Thyroid gland (tissue), 4 donors: ENCODE results near the gene LCN12. TPM values are rescaled to one million over a fixed set of nuclear protein-coding genes. Genes with fewer than 3 reads are reported as not detected.

Source experiments
- DNase-seq, 2 donors: peaks; one replicate each; pipeline ENCODE4 v3.0.0-alpha.2; 2019
- H3K27ac ChIP-seq, 3 donors: fragments of 200-600 bp; sonication (generic); 1 replicate in 2 of 3; 2 replicates in 1 of 3; pipeline ENCODE4 v1.5.1; 2016 to 2019; ENCODE audit warnings: mild to moderate bottlenecking in 1 of 3, moderate library complexity in 1 of 3
- H3K27me3 ChIP-seq: fragments of 200-600 bp; sonication (generic); one replicate; pipeline ENCODE4 v1.5.1; 2019
- H3K36me3 ChIP-seq, 2 donors: fragments of 200-600 bp; sonication (generic); one replicate each; pipeline ENCODE4 v1.5.1; 2016 to 2019
- H3K4me1 ChIP-seq, 2 donors: fragments of 200-600 bp; sonication (generic); one replicate each; pipeline ENCODE4 v1.5.1; 2017 to 2019
- H3K4me3 ChIP-seq, 3 donors: fragments of 200-600 bp; sonication (generic); replicated peaks in 1 of 3; 1 replicate in 2 of 3; 2 replicates in 1 of 3; pipeline ENCODE4 v1.5.1; 2016; ENCODE audit warnings: mild to moderate bottlenecking in 1 of 3
- H3K9me3 ChIP-seq: fragments of 200-600 bp; sonication (generic); one replicate; pipeline ENCODE4 v1.5.1; 2017
- CTCF ChIP-seq, 6 experiments: fragments of 200-600 bp in 3 of 6; fragments of 450-650 bp in 3 of 6; sonication (generic) in 3 of 6; IDR thresholded peaks; one replicate each; pipeline ENCODE4 v1.5.1; 2016 to 2019; ENCODE audit warnings: antibody characterized with exemption in 6 of 6, mild to moderate bottlenecking in 2 of 6, inconsistent platforms in 1 of 6, moderate library complexity in 1 of 6
- POLR2A ChIP-seq, 2 donors: fragments of 450-650 bp; IDR thresholded peaks; one replicate each; pipeline ENCODE4 v1.6.1; 2017; ENCODE audit warnings: antibody characterized with exemption in 2 of 2, mild to moderate bottlenecking in 2 of 2, moderate library complexity in 1 of 2
- WGBS, 2 donors: methylation state at CpG; one replicate each; pipeline ENCODE4 v1.1.5; 2017; 5-methylcytosine and 5-hydroxymethylcytosine counted together
- intact Hi-C: fragments of 100-400 bp; cut with DNase I; formaldehyde crosslinking; loops from one replicate; pipeline ENCODE4 v1.15.1; 2023
- total RNA-seq, 4 donors: library from RNA; depleted of rRNA; stranded (reverse); fragments of >200 nt; gene quantifications; one replicate each; pipeline ENCODE4 v1.2.3, GENCODE V29; 2016

Gene LCN12
- total RNA-seq, 4 donors from 2014 or later: 24.3 to 85.0 (median 54.0) TPM

GRCh38 chr9:136962163-136962562 is 10.1 kb downstream of the LCN12 start:
- no peak overlapping the region for H3K27ac ChIP-seq
- H3K9me3 ChIP-seq: no peaks in the 10 kb centered on the region
- WGBS, 2 donors: 95 to 97% methylated on average over 9 of the region's 9 CpGs
- H3K4me3 ChIP-seq: no peak overlapping the region
- intact Hi-C loops: no loop called here
- TF ChIP-seq CTCF (IDR thresholded peaks at IDR 0.05) (no peak), POLR2A (IDR thresholded peaks at IDR 0.05) (no peak)
- H3K36me3 ChIP-seq: no peaks in the 10 kb centered on the region
- no peaks in the 10 kb centered on the region for H3K27me3 ChIP-seq
- no peak for DNase-seq
- peaks cover 4 to 31% of the 10 kb centered on the region in 2 donors for H3K4me1 ChIP-seq

- Histone ChIP-seq H3K36me3 (no peaks in the 10 kb centered on the region), H3K9me3 (no peaks in the 10 kb centered on the region), H3K27ac (no peak overlapping the region), H3K4me3 (no peak overlapping the region), H3K27me3 (no peaks in the 10 kb centered on the region), H3K4me1 (peaks cover 4 to 31% of the 10 kb centered on the region in 2 donors)
- no peak for DNase-seq
- TF ChIP-seq CTCF (IDR thresholded peaks at IDR 0.05) (no peak), POLR2A (IDR thresholded peaks at IDR 0.05) (no peak)
- intact Hi-C loops: no loop called here
- WGBS, 2 donors: 74 to 89% methylated on average over 10 to 11 of the region's 11 CpGs
These were observed 10.7 kb downstream of the LCN12 start for GRCh38 chr9:136962701-136963248.

DNA sequence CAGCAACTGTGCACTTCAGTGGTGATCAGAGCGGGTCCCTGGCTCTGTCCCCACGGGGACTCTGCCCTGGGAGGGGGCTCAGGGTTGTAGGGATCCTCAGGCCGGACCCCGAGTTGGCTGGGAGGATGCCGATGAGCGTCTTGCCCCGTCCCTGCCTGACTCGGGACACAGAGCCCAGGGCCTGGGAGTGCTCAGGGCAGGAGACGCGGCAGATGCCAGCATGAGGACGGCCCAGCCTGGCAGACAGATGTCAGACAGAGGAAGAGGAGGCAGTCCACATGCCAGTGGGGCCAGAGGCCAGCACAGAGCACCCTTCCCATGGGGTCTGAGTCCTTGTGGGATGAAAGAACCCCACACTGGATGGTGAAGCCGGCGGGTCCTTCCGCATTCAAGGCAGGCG is 11.3 kb downstream of the LCN12 start:
- Histone ChIP-seq H3K36me3 (no peaks in the 10 kb centered on the region), H3K9me3 (no peaks in the 10 kb centered on the region), H3K27ac (no peak overlapping the region), H3K4me1 (peaks cover 4 to 31% of the 10 kb centered on the region in 2 donors), H3K4me3 (no peak overlapping the region), H3K27me3 (no peaks in the 10 kb centered on the region)
- TF ChIP-seq POLR2A (IDR thresholded peaks at IDR 0.05) (no peak), CTCF (IDR thresholded peaks at IDR 0.05) (no peak)
- WGBS, 2 donors: 86 to 87% methylated on average over 8 to 12 of the region's 15 CpGs
- no peak for DNase-seq
- intact Hi-C loops: no loop called here

DNA sequence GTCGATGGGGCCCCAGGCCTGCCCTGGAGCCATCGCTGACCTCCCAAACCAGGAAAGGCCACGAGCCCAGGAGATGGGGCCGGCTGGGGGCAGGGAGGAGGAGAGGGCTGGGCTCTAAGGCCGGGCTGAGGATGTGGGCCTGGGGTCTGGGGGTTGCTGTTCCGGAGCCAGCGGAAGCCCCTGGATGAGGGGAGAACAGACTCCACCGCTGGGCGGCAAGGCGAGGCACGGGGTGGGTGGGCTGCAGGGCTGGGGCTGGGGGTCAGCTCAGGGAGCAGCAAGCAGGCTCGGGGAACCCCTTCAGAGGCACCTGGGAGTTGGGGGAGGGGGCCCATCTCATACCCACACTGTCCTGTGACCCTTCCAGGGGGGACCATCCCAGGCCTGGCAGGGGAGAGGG is 11.7 kb downstream of the LCN12 start:
- TF ChIP-seq CTCF (IDR thresholded peaks at IDR 0.05) (no peak), POLR2A (IDR thresholded peaks at IDR 0.05) (no peak)
- H3K27ac ChIP-seq: no peak overlapping the region
- 83 to 86% methylated on average over 12 of the region's 12 CpGs for WGBS, 2 donors
- no peaks in the 10 kb centered on the region for H3K36me3 ChIP-seq
- no peaks in the 10 kb centered on the region for H3K9me3 ChIP-seq
- intact Hi-C loops: no loop called here
- H3K4me1 ChIP-seq: peaks cover 4 to 31% of the 10 kb centered on the region in 2 donors
- no peaks in the 10 kb centered on the region for H3K27me3 ChIP-seq
- no peak overlapping the region for H3K4me3 ChIP-seq
- DNase-seq: no peak

DNA sequence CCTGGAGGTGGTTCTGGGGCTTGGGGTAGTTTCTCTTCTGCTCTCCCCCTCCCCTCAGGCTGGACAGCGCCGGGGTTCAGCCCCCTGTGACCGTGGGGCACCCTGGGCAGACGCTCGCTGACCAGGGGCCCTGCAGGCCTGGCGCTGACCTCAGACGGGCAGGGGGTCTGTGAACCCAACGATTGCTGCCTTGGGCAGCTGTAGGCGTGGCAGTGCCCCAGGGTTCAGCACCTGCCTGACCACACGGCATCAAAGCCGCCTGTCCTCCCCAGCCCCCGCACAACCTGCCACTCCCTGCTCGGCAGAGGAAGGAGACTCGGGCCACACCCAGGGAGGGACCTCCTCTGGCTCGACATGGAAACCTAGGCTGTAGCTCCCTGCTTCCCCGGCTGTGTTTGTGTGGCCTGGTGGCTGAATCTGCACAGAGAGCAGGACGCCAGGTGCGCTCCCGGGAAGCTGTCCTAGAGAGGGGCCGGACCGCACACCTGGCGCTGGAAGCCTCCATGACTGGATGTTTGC is 12.2 kb downstream of the LCN12 start:
- H3K4me1 ChIP-seq: peaks cover 4 to 28% of the 10 kb centered on the region in 2 donors
- TF ChIP-seq POLR2A (IDR thresholded peaks at IDR 0.05): no peak
- TF ChIP-seq CTCF (IDR thresholded peaks at IDR 0.05): no peak
- no peaks in the 10 kb centered on the region for H3K9me3 ChIP-seq
- no peaks in the 10 kb centered on the region for H3K27me3 ChIP-seq
- H3K27ac ChIP-seq: no peak overlapping the region
- DNase-seq: no peak
- 69% methylated on average over 7 of the region's 22 CpGs; no CpG with 5 or more reads in 1 of the 2 donors for WGBS, 2 donors
- H3K4me3 ChIP-seq: no peak overlapping the region
- no peaks in the 10 kb centered on the region for H3K36me3 ChIP-seq
- intact Hi-C loops: no loop called here
